Activated CD8-positive, alpha-beta memory T cell treated with anti-CD3 and anti-CD28 coated beads, Interleukin-2, amount 50 U/mL, for 4 hours (primary cell): ENCODE results near the gene NCOA7.
"Not testable (repeated sequence)": the region's sequence is repeated elsewhere in the genome, so short reads cannot be mapped to it uniquely, and the experiment has no call there.

Experiments used
- DNase-seq: peaks from one replicate; pipeline ENCODE4 v3.0.0-alpha.2; 2020

NCOA7 gene

GRCh38 chr6:125759184-125759902 lies 31.4 kb upstream of the NCOA7 start:
- no peak for DNase-seq

GRCh38 chr6:125759959-125760457 lies 30.8 kb upstream of the NCOA7 start:
- no peak for DNase-seq

GRCh38 chr6:125764121-125764671 lies 26.6 kb upstream of the NCOA7 start:
- no peak for DNase-seq

GRCh38 chr6:125765944-125766343 lies 24.8 kb upstream of the NCOA7 start:
- DNase-seq, result no peak

GRCh38 chr6:125766641-125767040 lies 24.1 kb upstream of the NCOA7 start:
- DNase-seq, result no peak

- no peak for DNase-seq
Measured at GRCh38 chr6:125769147-125769783, 21.5 kb upstream of the NCOA7 start.

- DNase-seq, result no peak
Measured at GRCh38 chr6:125773387-125774341, 17.1 kb upstream of the NCOA7 start.

- DNase-seq, result not testable (repeated sequence)
Measured at GRCh38 chr6:125776107-125776826, 14.5 kb upstream of the NCOA7 start.

- DNase-seq, result peak; percentile 83
Measured at GRCh38 chr6:125779924-125780539, 10.7 kb upstream of the NCOA7 start.

GRCh38 chr6:125780540-125781313 lies 10.0 kb upstream of the NCOA7 start:
- DNase-seq, result peak; percentile 63

GRCh38 chr6:125781314-125781868 lies 9.4 kb upstream of the NCOA7 start:
- DNase-seq, result peak; percentile 49

GRCh38 chr6:125784365-125784764 lies 6.4 kb upstream of the NCOA7 start:
- no peak for DNase-seq

- no peak for DNase-seq
Measured at GRCh38 chr6:125787791-125788190, 3.0 kb upstream of the NCOA7 start.

GRCh38 chr6:125789167-125789566 lies 1.6 kb upstream of the NCOA7 start:
- DNase-seq, result no peak

GRCh38 chr6:125789576-125790357 lies 993 bp upstream of the NCOA7 start:
- DNase-seq, result peak; percentile 28

GRCh38 chr6:125791151-125791819 lies 525 bp downstream of the NCOA7 start:
- peak; percentile 40 for DNase-seq

GRCh38 chr6:125791820-125792165 lies 1.0 kb downstream of the NCOA7 start:
- no peak for DNase-seq

- DNase-seq, result no peak
Measured at GRCh38 chr6:125792172-125792571, 1.4 kb downstream of the NCOA7 start.

- no peak for DNase-seq
Measured at GRCh38 chr6:125792680-125793079, 1.9 kb downstream of the NCOA7 start.
